ENCODE measurements around the gene CASK.
A peak's percentile ranks its signal among the peaks of the same experiment; 100 is the strongest.

CASK gene

GRCh38 chrX:41507919-41508318 lies 415.4 kb downstream of the CASK start:
- TF ChIP-seq CTCF (IDR thresholded peaks at IDR 0.05; ENCODE audit: low read depth, low read length): no peak
- DNase-seq (ENCODE audit: low read depth in 2 of 2): no peak

GRCh38 chrX:41502004-41502403 lies 421.4 kb downstream of the CASK start:
- DNase-seq (ENCODE audit: low read depth in 2 of 2): no peak
- TF ChIP-seq CTCF (IDR thresholded peaks at IDR 0.05; ENCODE audit: low read depth, low read length): no peak
- no peak overlapping the region for H3K4me3 ChIP-seq (replicated peaks in 1 of 2; ENCODE audit: low read depth in 2 of 2, low read length in 2 of 2)

More at GRCh38 chrX:41507919-41508318, 415.4 kb downstream of the CASK start:
- no peak overlapping the region for H3K4me3 ChIP-seq (replicated peaks in 1 of 2; ENCODE audit: low read depth in 2 of 2, low read length in 2 of 2)

- no peak overlapping the region for H3K4me3 ChIP-seq (replicated peaks in 1 of 2; ENCODE audit: low read depth in 2 of 2, low read length in 2 of 2)
- TF ChIP-seq CTCF (IDR thresholded peaks at IDR 0.05; ENCODE audit: low read depth, low read length): no peak
- DNase-seq (ENCODE audit: low read depth in 2 of 2): no peak
Measured at GRCh38 chrX:41499984-41500383, 423.4 kb downstream of the CASK start.

- no peak for DNase-seq (ENCODE audit: low read depth in 2 of 2)
- no peak overlapping the region for H3K4me3 ChIP-seq (replicated peaks in 1 of 2; ENCODE audit: low read depth in 2 of 2, low read length in 2 of 2)
- no peak for TF ChIP-seq CTCF (IDR thresholded peaks at IDR 0.05; ENCODE audit: low read depth, low read length)
Measured at GRCh38 chrX:41499195-41499594, 424.2 kb downstream of the CASK start.

- TF ChIP-seq CTCF (IDR thresholded peaks at IDR 0.05; ENCODE audit: low read depth, low read length): no peak
- DNase-seq (ENCODE audit: low read depth in 2 of 2): peak; percentile 88 to 90
- peak overlapping the region in 1 of 2 donors; percentile 35 for H3K4me3 ChIP-seq (replicated peaks in 1 of 2; ENCODE audit: low read depth in 2 of 2, low read length in 2 of 2)
Measured at GRCh38 chrX:41491267-41492004, 431.9 kb downstream of the CASK start.

GRCh38 chrX:41490446-41490845 lies 432.9 kb downstream of the CASK start:
- no peak for DNase-seq (ENCODE audit: low read depth in 2 of 2)

More at GRCh38 chrX:41490446-41490845, 432.9 kb downstream of the CASK start:
- no peak overlapping the region for H3K4me3 ChIP-seq (replicated peaks in 1 of 2; ENCODE audit: low read depth in 2 of 2, low read length in 2 of 2)
- TF ChIP-seq CTCF (IDR thresholded peaks at IDR 0.05; ENCODE audit: low read depth, low read length): no peak

All from cardiac fibroblast (primary cell).